ENCODE results near the gene GMDS.
A peak's percentile ranks its signal among the peaks of the same experiment; 100 is the strongest.

Gene GMDS

GRCh38 chr6:1611572-1612298 lies 633.7 kb downstream of the GMDS start:
- no peak for DNase-seq (ENCODE audit: low spot score)
- in situ Hi-C loops (cut with MboI; ENCODE audit: low sequenced_read_pairs, unreplicated experiment), result loop anchor here (25.0 kb wide), 1 partner anchor 576 kb away; no protein-coding TSS in a partner anchor

GRCh38 chr6:1611322-1611571 lies 634.2 kb downstream of the GMDS start:
- peak; percentile 15 for TF ChIP-seq CTCF (IDR thresholded peaks at IDR 0.05; ENCODE audit: borderline replicate concordance, control extremely low read depth, extremely low read depth, insufficient read depth, missing control alignments)
- in situ Hi-C loops (cut with MboI; ENCODE audit: low sequenced_read_pairs, unreplicated experiment), result loop anchor here (25.0 kb wide), 1 partner anchor 576 kb away; no protein-coding TSS in a partner anchor
- no peak for DNase-seq (ENCODE audit: low spot score)

More at GRCh38 chr6:1611572-1612298, 633.7 kb downstream of the GMDS start:
- no peak for TF ChIP-seq CTCF (IDR thresholded peaks at IDR 0.05; ENCODE audit: borderline replicate concordance, control extremely low read depth, extremely low read depth, insufficient read depth, missing control alignments)

- no peak for DNase-seq (ENCODE audit: low spot score)
- in situ Hi-C loops (cut with MboI; ENCODE audit: low sequenced_read_pairs, unreplicated experiment), result loop anchor here (25.0 kb wide), 1 partner anchor 577 kb away; no protein-coding TSS in a partner anchor
- TF ChIP-seq CTCF (IDR thresholded peaks at IDR 0.05; ENCODE audit: borderline replicate concordance, control extremely low read depth, extremely low read depth, insufficient read depth, missing control alignments), result no peak
Observed at GRCh38 chr6:1610497-1611321, 634.7 kb downstream of the GMDS start.

GRCh38 chr6:1609648-1610496 lies 635.5 kb downstream of the GMDS start, which contains the start of gene FOXC1:
Gene FOXC1 (plus strand): TSS chr6:1609915. CDS start chr6:1610446, 531 bp downstream.
- no peak for TF ChIP-seq CTCF (IDR thresholded peaks at IDR 0.05; ENCODE audit: borderline replicate concordance, control extremely low read depth, extremely low read depth, insufficient read depth, missing control alignments)
- in situ Hi-C loops (cut with MboI; ENCODE audit: low sequenced_read_pairs, unreplicated experiment), result loop anchor here (25.0 kb wide), 1 partner anchor 577 kb away; no protein-coding TSS in a partner anchor
- DNase-seq (ENCODE audit: low spot score), result peak; percentile 91

- in situ Hi-C loops (cut with MboI; ENCODE audit: low sequenced_read_pairs, unreplicated experiment), result loop anchor here (25.0 kb wide), 1 partner anchor 578 kb away; no protein-coding TSS in a partner anchor
- DNase-seq (ENCODE audit: low spot score), result no peak
- TF ChIP-seq CTCF (IDR thresholded peaks at IDR 0.05; ENCODE audit: borderline replicate concordance, control extremely low read depth, extremely low read depth, insufficient read depth, missing control alignments), result no peak
Observed at GRCh38 chr6:1609041-1609647, 636.3 kb downstream of the GMDS start.

Data from GM13976 (cell line).